H1 (cell line): ENCODE results near the gene SPTLC3. TPM values are rescaled to one million over a fixed set of nuclear protein-coding genes. Genes with fewer than 3 reads are reported as not detected.

Experiments used
- CTCF ChIA-PET: fragments of 300-600 bp; sonication (Branson Sonifier 250); formaldehyde crosslinking; loops from one replicate; lab custom pipeline; 2021; ENCODE audit not compliant: partially characterized antibody; lab: Charles Lee
- POLR2A ChIA-PET: fragments of 300-600 bp; sonication (Branson Sonifier 250); formaldehyde crosslinking; loops from one replicate; lab custom pipeline; 2021; ENCODE audit warnings: inconsistent platforms; ENCODE audit not compliant: partially characterized antibody; lab: Charles Lee
- DNase-seq, 2 experiments: peaks; one replicate each; pipeline versions ENCODE4 v3.0.0 to v3.0.0-alpha.2; 2010 to 2022; ENCODE audit warnings: low spot score in 2 of 2, low read depth in 1 of 2, mixed read lengths in 1 of 2
- FAIRE-seq: peaks from 2 replicates; lab custom pipeline; 2011; peaks lifted over from hg19 to GRCh38; lab: Jason Lieb, UNC
- H2AFZ ChIP-seq: 2 replicates; pipeline ENCODE4 v1.8.1; 2012; ENCODE audit warnings: low read length, inconsistent platforms
- H2AK5ac ChIP-seq: 2 replicates; pipeline ENCODE4 v1.6.1; 2013; ENCODE audit warnings: low read depth, low read length
- H2BK120ac ChIP-seq: replicated peaks from 2 replicates; pipeline ENCODE3; 2013; ENCODE audit warnings: low read depth, low read length, inconsistent platforms
- H2BK12ac ChIP-seq: 2 replicates; pipeline ENCODE4 v1.6.1; 2013; ENCODE audit warnings: low read depth, low read length
- H2BK15ac ChIP-seq: 2 replicates; pipeline ENCODE4 v1.6.1; 2013; ENCODE audit warnings: low read length
- H2BK20ac ChIP-seq: 2 replicates; pipeline ENCODE4 v1.6.1; 2013; ENCODE audit warnings: low read length
- H2BK5ac ChIP-seq: 2 replicates; pipeline ENCODE4 v1.6.1; 2013; ENCODE audit warnings: low read depth, low read length
- H3K14ac ChIP-seq: 2 replicates; pipeline ENCODE4 v1.6.1; 2013; ENCODE audit warnings: inconsistent platforms; ENCODE audit not compliant: insufficient read length
- H3K18ac ChIP-seq: 2 replicates; pipeline ENCODE4 v1.6.1; 2013; ENCODE audit warnings: low read length; ENCODE audit errors: extremely low read depth
- H3K23ac ChIP-seq: 2 replicates; pipeline ENCODE4 v1.6.1; 2013; ENCODE audit warnings: inconsistent platforms; ENCODE audit not compliant: insufficient read length
- H3K23me2 ChIP-seq: 2 replicates; pipeline ENCODE4 v1.6.1; 2013; ENCODE audit warnings: low read depth, low read length
- H3K27ac ChIP-seq: 2 replicates; pipeline ENCODE4 v1.6.1; 2011; ENCODE audit warnings: low read depth, low read length, inconsistent platforms
- H3K27me3 ChIP-seq, 4 experiments: replicated peaks in 1 of 4; 1 replicate in 1 of 4; 2 replicates in 3 of 4; pipeline versions ENCODE4 v1.6.1 to v1.8.1; 2011 to 2013; ENCODE audit warnings: low read length in 3 of 4, mild to moderate bottlenecking in 3 of 4, inconsistent platforms in 2 of 4, mixed read lengths in 2 of 4, moderate library complexity in 1 of 4; ENCODE audit not compliant: control insufficient read depth in 3 of 4, insufficient read depth in 3 of 4; ENCODE audit errors: extremely low read depth in 1 of 4
- H3K36me3 ChIP-seq, 4 experiments: 2 replicates each; pipeline versions ENCODE4 v1.6.1 to v1.8.1; 2011 to 2013; ENCODE audit warnings: mild to moderate bottlenecking in 4 of 4, low read length in 3 of 4, moderate library complexity in 2 of 4, control low read depth in 1 of 4, inconsistent platforms in 1 of 4; ENCODE audit not compliant: insufficient read depth in 4 of 4, control insufficient read depth in 2 of 4
- H3K4ac ChIP-seq: replicated peaks from 2 replicates; pipeline ENCODE3; 2013; ENCODE audit warnings: low read length, low read depth, mixed read lengths, inconsistent platforms; ENCODE audit not compliant: insufficient read length
- H3K4me1 ChIP-seq, 4 experiments: replicated peaks in 1 of 4; 1 replicate in 1 of 4; 2 replicates in 3 of 4; pipeline versions ENCODE4 v1.6.1 to v1.8.1; 2011 to 2013; ENCODE audit warnings: low read length in 3 of 4, inconsistent platforms in 2 of 4, mixed read lengths in 1 of 4; ENCODE audit not compliant: insufficient read depth in 4 of 4, control insufficient read depth in 3 of 4
- H3K4me2 ChIP-seq, 2 experiments: 2 replicates each; pipeline versions ENCODE4 v1.6.1 to v1.8.1; 2011 to 2013; ENCODE audit warnings: low read depth in 2 of 2, low read length in 2 of 2, control low read depth in 1 of 2, inconsistent platforms in 1 of 2, mild to moderate bottlenecking in 1 of 2; ENCODE audit not compliant: insufficient read depth in 1 of 2
- H3K4me3 ChIP-seq, 4 experiments: fragments of 200-600, 300-600 bp in 1 of 4; sonication (generic), shearing (Covaris generic), sonication (Bioruptor Twin) in 1 of 4; 2 replicates each; pipeline versions ENCODE4 v1.5.1 to v1.8.1; 2011 to 2016; ENCODE audit warnings: low read length in 4 of 4, low read depth in 3 of 4, control low read depth in 2 of 4, inconsistent platforms in 2 of 4, mild to moderate bottlenecking in 2 of 4, mixed read lengths in 1 of 4, moderate library complexity in 1 of 4; ENCODE audit not compliant: insufficient read depth in 2 of 4; ENCODE audit errors: extremely low read depth in 1 of 4
- H3K56ac ChIP-seq: replicated peaks from 2 replicates; pipeline ENCODE3; 2013; ENCODE audit warnings: low read depth, mild to moderate bottlenecking, mixed read lengths, low read length, inconsistent platforms; ENCODE audit not compliant: insufficient read length
- H3K79me1 ChIP-seq: 2 replicates; pipeline ENCODE4 v1.6.1; 2013; ENCODE audit warnings: low read depth, low read length, control low read depth
- H3K79me2 ChIP-seq, 2 experiments: 2 replicates each; pipeline versions ENCODE4 v1.6.1 to v1.8.1; 2012 to 2013; ENCODE audit warnings: low read length in 2 of 2, mild to moderate bottlenecking in 2 of 2, inconsistent platforms in 1 of 2; ENCODE audit not compliant: insufficient read depth in 2 of 2, control insufficient read depth in 1 of 2
- H3K9ac ChIP-seq, 4 experiments: replicated peaks in 1 of 4; 1 replicate in 1 of 4; 2 replicates in 3 of 4; pipeline versions ENCODE4 v1.6.1 to v1.8.1; 2011 to 2013; ENCODE audit warnings: low read depth in 3 of 4, low read length in 3 of 4, control low read depth in 2 of 4, mild to moderate bottlenecking in 2 of 4, moderate library complexity in 2 of 4, inconsistent platforms in 1 of 4; ENCODE audit errors: extremely low read depth in 1 of 4
- H3K9me3 ChIP-seq, 2 experiments: 2 replicates each; pipeline versions ENCODE4 v1.6.1 to v1.8.1; 2012 to 2013; ENCODE audit warnings: mild to moderate bottlenecking in 2 of 2, moderate library complexity in 2 of 2, control low read depth in 1 of 2, inconsistent platforms in 1 of 2, low read depth in 1 of 2, low read length in 1 of 2, mixed read lengths in 1 of 2; ENCODE audit not compliant: insufficient read depth in 2 of 2
- H4K20me1 ChIP-seq, 2 experiments: replicated peaks in 1 of 2; 2 replicates each; pipeline versions ENCODE3 to v1.8.1; 2011 to 2013; ENCODE audit warnings: inconsistent platforms in 2 of 2, low read length in 2 of 2, mild to moderate bottlenecking in 1 of 2; ENCODE audit not compliant: insufficient read depth in 2 of 2, control insufficient read depth in 1 of 2
- H4K5ac ChIP-seq: 2 replicates; pipeline ENCODE4 v1.6.1; 2013; ENCODE audit warnings: low read length, low read depth, mixed read lengths, inconsistent platforms; ENCODE audit not compliant: insufficient read length
- H4K8ac ChIP-seq: 2 replicates; pipeline ENCODE4 v1.8.0; 2013; ENCODE audit warnings: mild to moderate bottlenecking, moderate library complexity, low read length, inconsistent platforms; ENCODE audit not compliant: insufficient read depth; ENCODE audit errors: extremely low read depth
- H4K91ac ChIP-seq: replicated peaks from 2 replicates; pipeline ENCODE3; 2013; ENCODE audit warnings: low read length, mixed read lengths, inconsistent platforms; ENCODE audit not compliant: insufficient read length
- ASH2L ChIP-seq: fragments of 200-600, 300-600 bp; sonication (generic); IDR thresholded peaks from one replicate; pipeline ENCODE4 v1.7.1; 2017; ENCODE audit warnings: low read length
- BACH1 ChIP-seq: IDR thresholded peaks from 2 replicates; pipeline ENCODE4 v1.6.1; 2012; ENCODE audit warnings: low read length, improper control_type of control experiment
- CEBPB ChIP-seq: IDR thresholded peaks from 2 replicates; pipeline ENCODE4 v1.6.1; 2012; ENCODE audit warnings: low read depth, low read length
- EGR1 ChIP-seq: IDR thresholded peaks from 2 replicates; pipeline ENCODE4 v1.6.1; 2011; ENCODE audit warnings: low read depth, low read length, borderline replicate concordance
- EZH2 ChIP-seq: fragments of 200-600 bp; sonication (generic); IDR thresholded peaks from 2 replicates; pipeline ENCODE4 v1.7.1; 2012; ENCODE audit warnings: low read depth, mild to moderate bottlenecking, moderate library complexity, low read length, inconsistent platforms; ENCODE audit not compliant: severe bottlenecking
- KDM1A ChIP-seq: fragments of 200-600, 300-600 bp; sonication (generic); IDR thresholded peaks from 2 replicates; pipeline ENCODE4 v1.7.1; 2016; ENCODE audit warnings: mild to moderate bottlenecking, low read length, borderline replicate concordance
- KDM4A ChIP-seq: IDR thresholded peaks from one replicate; pipeline ENCODE4 v1.7.1; 2012; ENCODE audit warnings: low read depth, mild to moderate bottlenecking, moderate library complexity, low read length, inconsistent platforms; ENCODE audit not compliant: severe bottlenecking
- NRF1 ChIP-seq: IDR thresholded peaks from 2 replicates; pipeline ENCODE4 v1.6.1; 2011; ENCODE audit warnings: mild to moderate bottlenecking, low read depth, low read length, improper control_type of control experiment
- POLR2A ChIP-seq, 2 experiments: IDR thresholded peaks; 1 replicate in 1 of 2; 2 replicates in 1 of 2; pipeline ENCODE4 v1.6.1; 2011; ENCODE audit warnings: low read depth in 2 of 2, low read length in 2 of 2, mild to moderate bottlenecking in 2 of 2; ENCODE audit errors: control extremely low read depth in 1 of 2
- RFX5 ChIP-seq: IDR thresholded peaks from 2 replicates; pipeline ENCODE4 v1.6.1; 2011; ENCODE audit warnings: low read depth, low read length, improper control_type of control experiment, borderline replicate concordance
- RXRA ChIP-seq: IDR thresholded peaks from 2 replicates; pipeline ENCODE4 v1.6.1; 2011; ENCODE audit warnings: low read depth, mild to moderate bottlenecking, low read length, moderate library complexity; ENCODE audit not compliant: insufficient read depth
- SUZ12 ChIP-seq: fragments of 200-600 bp; sonication (generic); IDR thresholded peaks from 2 replicates; pipeline ENCODE4 v1.6.1; 2012; ENCODE audit warnings: mild to moderate bottlenecking, inconsistent platforms, low read length, moderate library complexity, mixed read lengths
- TBP ChIP-seq: IDR thresholded peaks from 2 replicates; pipeline ENCODE4 v1.6.1; 2011; ENCODE audit warnings: low read depth, low read length, improper control_type of control experiment
- YY1 ChIP-seq: IDR thresholded peaks from 2 replicates; pipeline ENCODE4 v1.6.1; 2011; ENCODE audit warnings: low read depth, mild to moderate bottlenecking, low read length
- WGBS, 2 experiments: shearing (Covaris generic) in 1 of 2; methylation state at CpG; one replicate each; pipeline versions ENCODE4 v1.1.6 to v1.1.7; 2013 to 2015; ENCODE audit warnings: low lambda C conversion rate in 2 of 2, mixed read lengths in 2 of 2, inconsistent platforms in 1 of 2, low coverage in 1 of 2, missing lambda C conversion rate in 1 of 2; ENCODE audit not compliant: insufficient replicate concordance in 2 of 2, insufficient coverage in 1 of 2, insufficient read length in 1 of 2; ENCODE audit errors: extremely low coverage in 1 of 2, missing lambda C conversion rate in 1 of 2; 5-methylcytosine and 5-hydroxymethylcytosine counted together
- polyA plus RNA-seq, 7 experiments: library from polyadenylated mRNA; depleted of rRNA in 3 of 7; stranded (reverse) in 5 of 7; unstranded in 2 of 7; fragments of >200 nt in 5 of 7; fragments of 200-250 nt in 2 of 7; gene quantifications; 1 replicate in 5 of 7; 2 replicates in 1 of 7; 4 replicates in 1 of 7; pipeline versions ENCODE4 v1.2.1 to v1.2.3, GENCODE V29; 2011 to 2013; ENCODE audit warnings: missing spikeins in 2 of 7, mixed read lengths in 2 of 7
- total RNA-seq: library from RNA; stranded (reverse); fragmentation: NEBNext Ultra II Directional; extraction: Animal tissue kit (Norgen Biotek cat#: 25700); gene quantifications from 2 replicates; pipeline ENCODE4 v1.2.1, GENCODE V29; 2021
- TF ChIP-seq, protein P1 (sequence below): IDR thresholded peaks from 2 replicates; pipeline ENCODE4 v1.6.1; 2012; ENCODE audit warnings: inconsistent platforms

Gene SPTLC3
- total and polyA plus RNA-seq, 2 of the 8 experiments (the other 6 are each of a cell fraction or from before 2014, with no cell fraction given), result 0.23 to 0.82 TPM

DNA sequence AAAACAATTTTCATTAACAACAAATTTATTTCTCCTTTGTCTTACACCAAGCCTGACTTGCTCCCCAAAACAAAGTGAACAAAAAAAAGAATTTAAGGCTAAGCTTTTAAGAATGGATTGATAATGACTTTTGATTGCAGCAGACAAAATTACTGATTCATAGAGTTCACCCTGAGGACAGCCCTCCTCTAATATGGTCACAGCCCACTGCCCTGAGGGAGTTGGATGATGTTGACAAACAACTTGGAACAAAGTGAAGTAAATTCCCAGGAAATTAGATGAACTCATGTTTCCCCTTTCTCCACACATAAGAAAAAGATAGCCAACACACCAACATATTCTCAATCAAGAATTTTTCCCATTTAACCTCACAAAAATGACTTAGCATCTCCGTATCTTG is 204.6 kb downstream of the SPTLC3 start:
- no peak overlapping the region for H4K8ac ChIP-seq
- no peak overlapping the region for H2BK5ac ChIP-seq
- H2AFZ ChIP-seq, result no peak overlapping the region
- H3K56ac ChIP-seq, result no peak overlapping the region
- H2BK20ac ChIP-seq, result no peak overlapping the region
- no peak overlapping the region for H3K14ac ChIP-seq
- no peaks in the 10 kb centered on the region for H3K79me2 ChIP-seq
- no peaks in the 10 kb centered on the region for H3K79me1 ChIP-seq
- no peaks in the 10 kb centered on the region for H3K36me3 ChIP-seq
- 89% methylated on average over 1 of the region's 1 CpG; no CpG with 5 or more reads in 1 of the 2 experiments for WGBS, 2 experiments
- no peaks in the 10 kb centered on the region for H4K20me1 ChIP-seq
- no peak overlapping the region for H3K4me2 ChIP-seq
- no peak overlapping the region for H2BK15ac ChIP-seq
- H3K27ac ChIP-seq, result no peak overlapping the region
- H3K23ac ChIP-seq, result no peak overlapping the region
- H3K27me3 ChIP-seq, result peaks cover 2 to 10% (median 6%) of the 10 kb centered on the region in 4 experiments
- no peak overlapping the region for H2BK120ac ChIP-seq
- H3K9ac ChIP-seq, result no peak overlapping the region
- H4K5ac ChIP-seq, result no peak overlapping the region
- no peak overlapping the region for H2BK12ac ChIP-seq
- no peak overlapping the region for H2AK5ac ChIP-seq
- H3K4me1 ChIP-seq, result no peaks in the 10 kb centered on the region
- no peak overlapping the region for H4K91ac ChIP-seq
- ChIA-PET POLR2A (no interaction called here), CTCF (interaction anchor here (0.6 to 2.5 kb wide), 3 partner anchors 10 to 561 kb away, joined by 3 to 7 read pairs (median 6); no protein-coding TSS in a partner anchor)
- H3K23me2 ChIP-seq, result no peaks in the 10 kb centered on the region
- H3K4ac ChIP-seq, result no peak overlapping the region
- no peak overlapping the region for H3K4me3 ChIP-seq
- peaks cover 0 to 3% of the 10 kb centered on the region in 2 experiments; a peak in 2 of 4 replicates for H3K9me3 ChIP-seq
- H3K18ac ChIP-seq, result no peak overlapping the region
- DNase-seq (no peak), FAIRE-seq (no peak)
- no peak for TF ChIP-seq TBP
- TF ChIP-seq YY1, result no peak
- no peak for TF ChIP-seq RFX5
- TF ChIP-seq BACH1, result no peak
- TF ChIP-seq RXRA, result no peak
- TF ChIP-seq NRF1, result no peak
- no peak for TF ChIP-seq SUZ12
- TF ChIP-seq, protein P1, sequence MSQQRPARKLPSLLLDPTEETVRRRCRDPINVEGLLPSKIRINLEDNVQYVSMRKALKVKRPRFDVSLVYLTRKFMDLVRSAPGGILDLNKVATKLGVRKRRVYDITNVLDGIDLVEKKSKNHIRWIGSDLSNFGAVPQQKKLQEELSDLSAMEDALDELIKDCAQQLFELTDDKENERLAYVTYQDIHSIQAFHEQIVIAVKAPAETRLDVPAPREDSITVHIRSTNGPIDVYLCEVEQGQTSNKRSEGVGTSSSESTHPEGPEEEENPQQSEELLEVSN, result no peak
- no peak for TF ChIP-seq KDM1A
- no peak for TF ChIP-seq EZH2
- TF ChIP-seq ASH2L, result no peak
- no peak for TF ChIP-seq CEBPB
- no peak for TF ChIP-seq KDM4A
- TF ChIP-seq EGR1, result no peak
- TF ChIP-seq POLR2A (IDR thresholded peaks at IDR 0.05; ENCODE audit: control extremely low read depth in 1 of 2, low read depth in 2 of 2, low read length in 2 of 2), result no peak
